ENCODE measurements around the gene GALNT9.

DNA sequence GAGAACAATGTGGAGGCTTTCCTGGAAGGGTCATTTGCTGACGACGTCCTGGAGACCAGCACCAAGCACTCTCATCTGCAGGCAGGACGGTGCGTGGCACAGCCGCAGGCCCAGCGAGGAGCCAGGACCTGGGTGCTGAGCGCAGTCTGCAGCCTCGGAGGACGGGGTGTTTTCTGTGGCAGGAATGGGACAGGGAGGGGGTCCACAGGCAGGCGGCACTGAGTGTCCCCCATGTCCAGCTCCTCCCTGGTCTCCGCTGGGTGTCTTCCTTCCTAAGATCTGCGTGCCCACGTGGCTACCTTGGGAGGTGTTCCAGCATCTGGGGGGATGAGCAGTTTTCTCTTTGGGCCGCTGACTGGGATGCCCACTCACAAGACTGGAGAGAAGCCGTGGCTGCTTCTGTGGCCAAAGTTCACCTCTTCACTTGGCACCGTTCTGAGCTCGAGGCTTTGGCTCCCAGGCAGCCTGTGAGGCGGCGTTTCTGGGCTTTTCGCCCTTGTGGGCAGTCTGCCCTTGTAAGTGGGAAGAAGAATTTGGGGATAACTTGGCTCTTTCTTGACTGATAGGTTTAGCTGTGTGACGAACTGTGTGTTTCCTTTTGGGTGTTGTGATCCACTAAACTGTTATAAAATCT is 112.9 kb downstream of the GALNT9 start:
- TF ChIP-seq SP1 (IDR thresholded peaks at IDR 0.05), result no peak
- no peak for TF ChIP-seq ELF4 (IDR thresholded peaks at IDR 0.05)
- TF ChIP-seq NFRKB (IDR thresholded peaks at IDR 0.05), result no peak
- no peak for TF ChIP-seq HDGF (IDR thresholded peaks at IDR 0.05; ENCODE audit: borderline replicate concordance)
- no peak for TF ChIP-seq FOXA1 (IDR thresholded peaks at IDR 0.05)
- no peak for TF ChIP-seq BHLHE40 (IDR thresholded peaks at IDR 0.05; ENCODE audit: borderline replicate concordance)

All from HEK293T (cell line).